HepG2 (cell line): ENCODE results near the gene TREH. TPM values are rescaled to one million over a fixed set of nuclear protein-coding genes. Genes with fewer than 3 reads are reported as not detected.

Source experiments
- ASH2L ChIP-seq: fragments of 300-600, 200-600 bp; sonication (generic); IDR thresholded peaks from 2 replicates; pipeline ENCODE4 v1.7.0; 2017; ENCODE audit warnings: low read depth, mild to moderate bottlenecking, moderate library complexity, mixed read lengths, low read length; ENCODE audit not compliant: insufficient read length
- CBFB ChIP-seq: sonication (generic); formaldehyde crosslinking; IDR thresholded peaks from 2 replicates; pipeline ENCODE4 v1.4.0; 2020; ENCODE audit warnings: missing genetic modification reagents
- CHD2 ChIP-seq: IDR thresholded peaks from 2 replicates; pipeline ENCODE4 v1.6.1; 2011; ENCODE audit warnings: low read depth, low read length, improper control_type of control experiment
- DPF2 ChIP-seq: sonication (generic); formaldehyde crosslinking; IDR thresholded peaks from 2 replicates; pipeline ENCODE4 v1.4.0; 2020; ENCODE audit warnings: mild to moderate bottlenecking, low read depth, missing genetic modification reagents, borderline replicate concordance
- EEA1 ChIP-seq: sonication (generic); formaldehyde crosslinking; IDR thresholded peaks from 2 replicates; pipeline ENCODE4 v1.5.1; 2020; ENCODE audit warnings: mild to moderate bottlenecking, missing genetic modification reagents, borderline replicate concordance
- KDM5A ChIP-seq: fragments of 200-600 bp; sonication (generic); IDR thresholded peaks from 2 replicates; pipeline ENCODE4 v1.7.0; 2018; ENCODE audit warnings: antibody characterized with exemption, mild to moderate bottlenecking, low read length, borderline replicate concordance
- MTF2 ChIP-seq: sonication (generic); formaldehyde crosslinking; IDR thresholded peaks from 2 replicates; pipeline ENCODE4 v1.5.0; 2020; ENCODE audit warnings: missing genetic modification reagents, borderline replicate concordance
- SAP130 ChIP-seq: IDR thresholded peaks from 2 replicates; pipeline ENCODE4 v1.6.1; 2016; ENCODE audit warnings: low read depth
- SUZ12 ChIP-seq: fragments of 150-350 bp; IDR thresholded peaks from 2 replicates; pipeline ENCODE4 v1.6.1; 2014; ENCODE audit warnings: low read depth, low read length
- ZBTB37 ChIP-seq: sonication (generic); formaldehyde crosslinking; IDR thresholded peaks from 2 replicates; pipeline ENCODE4 v1.4.0; 2020; ENCODE audit warnings: mild to moderate bottlenecking, missing genetic modification reagents
- ZNF12 ChIP-seq: sonication (generic); formaldehyde crosslinking; IDR thresholded peaks from 2 replicates; pipeline ENCODE4 v1.5.0; 2020; ENCODE audit warnings: missing genetic modification reagents
- ZNF205 ChIP-seq: IDR thresholded peaks from 2 replicates; pipeline ENCODE4 v1.6.1; 2018; ENCODE audit warnings: missing biosample characterization, missing genetic modification reagents
- ZNF350 ChIP-seq: sonication (generic); formaldehyde crosslinking; IDR thresholded peaks from 2 replicates; pipeline ENCODE4 v1.4.0; 2020; ENCODE audit warnings: mild to moderate bottlenecking, low read depth, missing genetic modification reagents, borderline replicate concordance
- ZNF687 ChIP-seq: sonication (generic); formaldehyde crosslinking; IDR thresholded peaks from 2 replicates; pipeline ENCODE4 v1.5.1; 2020; ENCODE audit warnings: mild to moderate bottlenecking, missing genetic modification reagents, moderate library complexity
- ZNF75D ChIP-seq: sonication (generic); formaldehyde crosslinking; IDR thresholded peaks from 2 replicates; pipeline ENCODE4 v1.8.1; 2023; ENCODE audit warnings: missing genetic modification reagents, mild to moderate bottlenecking, borderline replicate concordance
- ZNF776 ChIP-seq: sonication (generic); formaldehyde crosslinking; IDR thresholded peaks from 2 replicates; pipeline ENCODE4 v1.4.0; 2020; ENCODE audit warnings: mild to moderate bottlenecking, missing genetic modification reagents
- ZNF850 ChIP-seq: sonication (generic); formaldehyde crosslinking; conservative IDR thresholded peaks from 2 replicates; pipeline ENCODE4 v1.9.0; 2021; ENCODE audit warnings: mild to moderate bottlenecking, missing genetic modification reagents
- polyA plus RNA-seq, 8 experiments: library from polyadenylated mRNA; depleted of rRNA in 3 of 8; stranded (reverse) in 7 of 8; unstranded in 1 of 8; fragments of >200 nt; fragmentation: Illumina TruSeq in 4 of 8; extraction: Trizol in 4 of 8; gene quantifications; 2 replicates each; pipeline versions ENCODE4 v1.2.1 to v1.2.3, GENCODE V29; 2011 to 2016; ENCODE audit warnings: low read depth in 4 of 8, missing spikeins in 1 of 8, mixed read lengths in 1 of 8; ENCODE audit not compliant: insufficient read depth in 1 of 8
- total RNA-seq, 5 experiments: library from RNA; depleted of rRNA; stranded (reverse); fragments of >200 nt; fragmentation: Illumina TruSeq; extraction: Trizol; gene quantifications; 2 replicates each; pipeline ENCODE4 v1.2.3, GENCODE V29; 2016; ENCODE audit warnings: low read depth in 1 of 5
- TF ChIP-seq, protein P1 (sequence below): sonication (generic); formaldehyde crosslinking; IDR thresholded peaks from 2 replicates; pipeline ENCODE4 v1.5.1; 2020; ENCODE audit warnings: mild to moderate bottlenecking, missing genetic modification reagents, borderline replicate concordance

The TREH gene
- total and polyA plus RNA-seq, 2 of the 13 experiments (the other 11 are each of a cell fraction or from before 2014, with no cell fraction given): 0.53 to 0.86 TPM

GRCh38 chr11:118679483-118679882, at the start of gene TREH (continued):
- TF ChIP-seq MTF2 (CRISPR knock-in tag) (no peak), ZBTB37 (CRISPR knock-in tag) (no peak), ZNF75D (CRISPR knock-in tag) (no peak), ZNF776 (no peak), CHD2 (no peak), ZNF12 (CRISPR knock-in tag) (no peak), ZNF687 (peak; percentile 64), DPF2 (CRISPR knock-in tag) (peak; percentile 50; the same call in 1 of the 2 replicates), SUZ12 (no peak), EEA1 (CRISPR knock-in tag) (no peak), ZNF850 (CRISPR knock-in tag) (no peak), ZNF350 (CRISPR knock-in tag) (no peak; the same call in 1 of the 2 replicates), CBFB (CRISPR knock-in tag) (no peak), ZNF205 (CRISPR knock-in tag) (no peak), SAP130 (CRISPR knock-in tag) (peak; percentile 45; the same call in 1 of the 2 replicates), ASH2L (no peak), KDM5A (no peak)
- TF ChIP-seq, protein P1, sequence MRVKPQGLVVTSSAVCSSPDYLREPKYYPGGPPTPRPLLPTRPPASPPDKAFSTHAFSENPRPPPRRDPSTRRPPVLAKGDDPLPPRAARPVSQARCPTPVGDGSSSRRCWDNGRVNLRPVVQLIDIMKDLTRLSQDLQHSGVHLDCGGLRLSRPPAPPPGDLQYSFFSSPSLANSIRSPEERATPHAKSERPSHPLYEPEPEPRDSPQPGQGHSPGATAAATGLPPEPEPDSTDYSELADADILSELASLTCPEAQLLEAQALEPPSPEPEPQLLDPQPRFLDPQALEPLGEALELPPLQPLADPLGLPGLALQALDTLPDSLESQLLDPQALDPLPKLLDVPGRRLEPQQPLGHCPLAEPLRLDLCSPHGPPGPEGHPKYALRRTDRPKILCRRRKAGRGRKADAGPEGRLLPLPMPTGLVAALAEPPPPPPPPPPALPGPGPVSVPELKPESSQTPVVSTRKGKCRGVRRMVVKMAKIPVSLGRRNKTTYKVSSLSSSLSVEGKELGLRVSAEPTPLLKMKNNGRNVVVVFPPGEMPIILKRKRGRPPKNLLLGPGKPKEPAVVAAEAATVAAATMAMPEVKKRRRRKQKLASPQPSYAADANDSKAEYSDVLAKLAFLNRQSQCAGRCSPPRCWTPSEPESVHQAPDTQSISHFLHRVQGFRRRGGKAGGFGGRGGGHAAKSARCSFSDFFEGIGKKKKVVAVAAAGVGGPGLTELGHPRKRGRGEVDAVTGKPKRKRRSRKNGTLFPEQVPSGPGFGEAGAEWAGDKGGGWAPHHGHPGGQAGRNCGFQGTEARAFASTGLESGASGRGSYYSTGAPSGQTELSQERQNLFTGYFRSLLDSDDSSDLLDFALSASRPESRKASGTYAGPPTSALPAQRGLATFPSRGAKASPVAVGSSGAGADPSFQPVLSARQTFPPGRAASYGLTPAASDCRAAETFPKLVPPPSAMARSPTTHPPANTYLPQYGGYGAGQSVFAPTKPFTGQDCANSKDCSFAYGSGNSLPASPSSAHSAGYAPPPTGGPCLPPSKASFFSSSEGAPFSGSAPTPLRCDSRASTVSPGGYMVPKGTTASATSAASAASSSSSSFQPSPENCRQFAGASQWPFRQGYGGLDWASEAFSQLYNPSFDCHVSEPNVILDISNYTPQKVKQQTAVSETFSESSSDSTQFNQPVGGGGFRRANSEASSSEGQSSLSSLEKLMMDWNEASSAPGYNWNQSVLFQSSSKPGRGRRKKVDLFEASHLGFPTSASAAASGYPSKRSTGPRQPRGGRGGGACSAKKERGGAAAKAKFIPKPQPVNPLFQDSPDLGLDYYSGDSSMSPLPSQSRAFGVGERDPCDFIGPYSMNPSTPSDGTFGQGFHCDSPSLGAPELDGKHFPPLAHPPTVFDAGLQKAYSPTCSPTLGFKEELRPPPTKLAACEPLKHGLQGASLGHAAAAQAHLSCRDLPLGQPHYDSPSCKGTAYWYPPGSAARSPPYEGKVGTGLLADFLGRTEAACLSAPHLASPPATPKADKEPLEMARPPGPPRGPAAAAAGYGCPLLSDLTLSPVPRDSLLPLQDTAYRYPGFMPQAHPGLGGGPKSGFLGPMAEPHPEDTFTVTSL (CRISPR knock-in tag): no peak
